HepG2 (cell line): ENCODE results near the gene MACROD2. TPM values are rescaled to one million over a fixed set of nuclear protein-coding genes. Genes with fewer than 3 reads are reported as not detected.

Source experiments
- BHLHE40 ChIP-seq: IDR thresholded peaks from 2 replicates; pipeline ENCODE4 v1.6.1; 2011; ENCODE audit warnings: low read length, improper control_type of control experiment
- CBFB ChIP-seq: sonication (generic); formaldehyde crosslinking; IDR thresholded peaks from 2 replicates; pipeline ENCODE4 v1.4.0; 2020; ENCODE audit warnings: missing genetic modification reagents
- CEBPB ChIP-seq: IDR thresholded peaks from 2 replicates; pipeline ENCODE4 v1.6.1; 2011; ENCODE audit warnings: low read depth, low read length, improper control_type of control experiment, borderline replicate concordance
- CEBPG ChIP-seq: IDR thresholded peaks from 2 replicates; pipeline ENCODE4 v1.6.1; 2016
- FOXK1 ChIP-seq: sonication (generic); formaldehyde crosslinking; IDR thresholded peaks from 2 replicates; pipeline ENCODE4 v1.4.0; 2020; ENCODE audit warnings: low read depth, missing genetic modification reagents, borderline replicate concordance
- ISL2 ChIP-seq: sonication (generic); formaldehyde crosslinking; IDR thresholded peaks from 2 replicates; pipeline ENCODE4 v1.5.0; 2020; ENCODE audit warnings: missing genetic modification reagents
- MTF2 ChIP-seq: sonication (generic); formaldehyde crosslinking; IDR thresholded peaks from 2 replicates; pipeline ENCODE4 v1.5.0; 2020; ENCODE audit warnings: missing genetic modification reagents, borderline replicate concordance
- PHF21A ChIP-seq: sonication (generic); formaldehyde crosslinking; IDR thresholded peaks from 2 replicates; pipeline ENCODE4 v1.5.0; 2020; ENCODE audit warnings: mild to moderate bottlenecking, missing genetic modification reagents
- PPARG ChIP-seq: conservative IDR thresholded peaks from 2 replicates; pipeline ENCODE4 v1.6.1; 2016; ENCODE audit warnings: missing biosample characterization, missing genetic modification reagents
- RARG ChIP-seq: sonication (generic); formaldehyde crosslinking; IDR thresholded peaks from 2 replicates; pipeline ENCODE4 v1.4.0; 2020; ENCODE audit warnings: low read depth, mild to moderate bottlenecking, missing genetic modification reagents
- RFX1 ChIP-seq: fragments of 450-650 bp; IDR thresholded peaks from 2 replicates; pipeline ENCODE4 v1.6.1; 2017
- RXRB ChIP-seq: IDR thresholded peaks from 2 replicates; pipeline ENCODE4 v1.6.1; 2016; ENCODE audit warnings: borderline replicate concordance, missing genetic modification reagents, missing compliant biosample characterization
- SKI ChIP-seq: fragments of 450-650 bp; IDR thresholded peaks from one replicate; pipeline ENCODE4 v1.6.1; 2018; ENCODE audit warnings: mild to moderate bottlenecking; ENCODE audit not compliant: partially characterized antibody
- SOX6 ChIP-seq, 2 experiments: fragments of 450-650 bp in 1 of 2; sonication (generic) in 1 of 2; formaldehyde crosslinking in 1 of 2; IDR thresholded peaks; 2 replicates each; pipeline versions ENCODE4 v1.4.0 to v1.6.1; 2017 to 2020; ENCODE audit warnings: antibody characterized with exemption in 1 of 2, mild to moderate bottlenecking in 1 of 2, missing genetic modification reagents in 1 of 2
- SP5 ChIP-seq: IDR thresholded peaks from 2 replicates; pipeline ENCODE4 v1.6.1; 2016; ENCODE audit warnings: low read depth, borderline replicate concordance
- U2AF1 ChIP-seq: fragments of 200-400 bp; formaldehyde crosslinking; optimal IDR thresholded peaks from 2 replicates; pipeline ENCODE3; 2017; ENCODE audit warnings: mild to moderate bottlenecking, low read depth, low read length
- ZNF20 ChIP-seq: sonication (generic); formaldehyde crosslinking; IDR thresholded peaks from 2 replicates; pipeline ENCODE4 v1.4.0; 2020; ENCODE audit warnings: mild to moderate bottlenecking, moderate library complexity, missing genetic modification reagents
- ZNF34 ChIP-seq: sonication (generic); formaldehyde crosslinking; IDR thresholded peaks from 2 replicates; pipeline ENCODE4 v1.4.0; 2020; ENCODE audit warnings: mild to moderate bottlenecking, missing genetic modification reagents, borderline replicate concordance
- ZNF83 ChIP-seq: sonication (generic); formaldehyde crosslinking; IDR thresholded peaks from 2 replicates; pipeline ENCODE4 v1.4.0; 2020; ENCODE audit warnings: missing genetic modification reagents, mild to moderate bottlenecking, borderline replicate concordance
- polyA plus RNA-seq, 8 experiments: library from polyadenylated mRNA; depleted of rRNA in 3 of 8; stranded (reverse) in 7 of 8; unstranded in 1 of 8; fragments of >200 nt; fragmentation: Illumina TruSeq in 4 of 8; extraction: Trizol in 4 of 8; gene quantifications; 2 replicates each; pipeline versions ENCODE4 v1.2.1 to v1.2.3, GENCODE V29; 2011 to 2016; ENCODE audit warnings: low read depth in 4 of 8, missing spikeins in 1 of 8, mixed read lengths in 1 of 8; ENCODE audit not compliant: insufficient read depth in 1 of 8
- total RNA-seq, 5 experiments: library from RNA; depleted of rRNA; stranded (reverse); fragments of >200 nt; fragmentation: Illumina TruSeq; extraction: Trizol; gene quantifications; 2 replicates each; pipeline ENCODE4 v1.2.3, GENCODE V29; 2016; ENCODE audit warnings: low read depth in 1 of 5
- TF ChIP-seq, protein P1 (sequence below): sonication (generic); formaldehyde crosslinking; IDR thresholded peaks from 2 replicates; pipeline ENCODE4 v1.4.0; 2020; ENCODE audit warnings: mild to moderate bottlenecking, missing genetic modification reagents, borderline replicate concordance
- TF ChIP-seq, protein P2 (sequence below): IDR thresholded peaks from 2 replicates; pipeline ENCODE4 v1.6.1; 2016

The MACROD2 gene
- total and polyA plus RNA-seq, 2 of the 13 experiments (the other 11 are each of a cell fraction or from before 2014, with no cell fraction given): 0.13 to 0.51 TPM

DNA sequence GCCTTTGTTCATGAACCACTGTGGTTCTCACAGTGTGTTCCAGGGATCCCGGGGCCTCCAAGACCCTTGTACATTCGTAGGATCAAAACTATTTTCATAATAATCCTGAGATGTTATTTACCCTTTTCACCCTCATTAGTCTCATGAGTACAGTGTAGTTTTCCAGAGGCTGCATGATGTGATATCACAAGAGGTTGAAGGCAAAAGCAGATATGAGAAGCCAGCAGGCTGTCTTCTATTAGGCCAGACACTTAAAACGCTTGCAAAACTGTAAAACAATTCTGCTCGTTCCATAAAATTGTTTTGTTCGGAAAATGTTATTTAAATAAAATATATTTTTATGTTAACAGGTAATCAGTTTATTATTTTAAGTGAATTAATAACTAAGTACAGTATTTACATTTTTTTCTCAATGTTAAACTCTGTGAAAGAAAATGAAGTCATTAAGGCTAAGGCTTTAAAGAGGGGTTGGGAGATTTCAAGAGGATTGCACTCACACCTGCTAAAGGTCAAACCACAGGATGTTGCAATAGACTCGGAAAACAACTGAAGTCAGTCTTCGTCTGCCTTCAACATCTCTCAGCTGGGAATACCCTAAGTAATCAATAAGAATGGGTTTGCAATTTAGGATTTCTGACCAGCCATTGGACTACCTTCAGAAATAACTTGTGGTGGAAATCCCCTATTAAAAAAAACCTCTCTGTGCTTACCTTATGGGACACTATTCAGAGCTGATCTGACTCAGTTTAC is 2103.7 kb downstream of the MACROD2 start (continued):
- TF ChIP-seq, protein P1, sequence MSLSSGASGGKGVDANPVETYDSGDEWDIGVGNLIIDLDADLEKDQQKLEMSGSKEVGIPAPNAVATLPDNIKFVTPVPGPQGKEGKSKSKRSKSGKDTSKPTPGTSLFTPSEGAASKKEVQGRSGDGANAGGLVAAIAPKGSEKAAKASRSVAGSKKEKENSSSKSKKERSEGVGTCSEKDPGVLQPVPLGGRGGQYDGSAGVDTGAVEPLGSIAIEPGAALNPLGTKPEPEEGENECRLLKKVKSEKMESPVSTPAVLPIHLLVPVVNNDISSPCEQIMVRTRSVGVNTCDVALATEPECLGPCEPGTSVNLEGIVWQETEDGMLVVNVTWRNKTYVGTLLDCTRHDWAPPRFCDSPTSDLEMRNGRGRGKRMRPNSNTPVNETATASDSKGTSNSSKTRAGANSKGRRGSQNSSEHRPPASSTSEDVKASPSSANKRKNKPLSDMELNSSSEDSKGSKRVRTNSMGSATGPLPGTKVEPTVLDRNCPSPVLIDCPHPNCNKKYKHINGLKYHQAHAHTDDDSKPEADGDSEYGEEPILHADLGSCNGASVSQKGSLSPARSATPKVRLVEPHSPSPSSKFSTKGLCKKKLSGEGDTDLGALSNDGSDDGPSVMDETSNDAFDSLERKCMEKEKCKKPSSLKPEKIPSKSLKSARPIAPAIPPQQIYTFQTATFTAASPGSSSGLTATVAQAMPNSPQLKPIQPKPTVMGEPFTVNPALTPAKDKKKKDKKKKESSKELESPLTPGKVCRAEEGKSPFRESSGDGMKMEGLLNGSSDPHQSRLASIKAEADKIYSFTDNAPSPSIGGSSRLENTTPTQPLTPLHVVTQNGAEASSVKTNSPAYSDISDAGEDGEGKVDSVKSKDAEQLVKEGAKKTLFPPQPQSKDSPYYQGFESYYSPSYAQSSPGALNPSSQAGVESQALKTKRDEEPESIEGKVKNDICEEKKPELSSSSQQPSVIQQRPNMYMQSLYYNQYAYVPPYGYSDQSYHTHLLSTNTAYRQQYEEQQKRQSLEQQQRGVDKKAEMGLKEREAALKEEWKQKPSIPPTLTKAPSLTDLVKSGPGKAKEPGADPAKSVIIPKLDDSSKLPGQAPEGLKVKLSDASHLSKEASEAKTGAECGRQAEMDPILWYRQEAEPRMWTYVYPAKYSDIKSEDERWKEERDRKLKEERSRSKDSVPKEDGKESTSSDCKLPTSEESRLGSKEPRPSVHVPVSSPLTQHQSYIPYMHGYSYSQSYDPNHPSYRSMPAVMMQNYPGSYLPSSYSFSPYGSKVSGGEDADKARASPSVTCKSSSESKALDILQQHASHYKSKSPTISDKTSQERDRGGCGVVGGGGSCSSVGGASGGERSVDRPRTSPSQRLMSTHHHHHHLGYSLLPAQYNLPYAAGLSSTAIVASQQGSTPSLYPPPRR (CRISPR knock-in tag): peak; percentile 67; the same call in 1 of the 2 replicates
- TF ChIP-seq RXRB: peak; percentile 68
- TF ChIP-seq PPARG (CRISPR knock-in tag): peak; percentile 73
- TF ChIP-seq, protein P2, sequence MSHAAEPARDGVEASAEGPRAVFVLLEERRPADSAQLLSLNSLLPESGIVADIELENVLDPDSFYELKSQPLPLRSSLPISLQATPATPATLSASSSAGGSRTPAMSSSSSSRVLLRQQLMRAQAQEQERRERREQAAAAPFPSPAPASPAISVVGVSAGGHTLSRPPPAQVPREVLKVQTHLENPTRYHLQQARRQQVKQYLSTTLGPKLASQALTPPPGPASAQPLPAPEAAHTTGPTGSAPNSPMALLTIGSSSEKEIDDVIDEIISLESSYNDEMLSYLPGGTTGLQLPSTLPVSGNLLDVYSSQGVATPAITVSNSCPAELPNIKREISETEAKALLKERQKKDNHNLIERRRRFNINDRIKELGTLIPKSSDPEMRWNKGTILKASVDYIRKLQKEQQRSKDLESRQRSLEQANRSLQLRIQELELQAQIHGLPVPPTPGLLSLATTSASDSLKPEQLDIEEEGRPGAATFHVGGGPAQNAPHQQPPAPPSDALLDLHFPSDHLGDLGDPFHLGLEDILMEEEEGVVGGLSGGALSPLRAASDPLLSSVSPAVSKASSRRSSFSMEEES (CRISPR knock-in tag): peak; percentile 27; the same call in 1 of the 2 replicates
- peak; percentile 95 for TF ChIP-seq CEBPG (CRISPR knock-in tag)
- no peak for TF ChIP-seq PHF21A (CRISPR knock-in tag)
- TF ChIP-seq ZNF20 (CRISPR knock-in tag): no peak
- TF ChIP-seq ZNF34 (CRISPR knock-in tag): no peak
- peak; percentile 79 for TF ChIP-seq ISL2 (CRISPR knock-in tag)
- TF ChIP-seq RFX1: no peak
- TF ChIP-seq SOX6 (IDR thresholded peaks at IDR 0.05): no peak
- peak; percentile 83 for TF ChIP-seq SOX6 (CRISPR knock-in tag; IDR thresholded peaks at IDR 0.05)
- TF ChIP-seq MTF2: no peak
- TF ChIP-seq ZNF83 (CRISPR knock-in tag): no peak
- 0 out of 2 replicates have a peak, but pooled peaks have one; percentile 37 for TF ChIP-seq BHLHE40
- no peak for TF ChIP-seq U2AF1
- TF ChIP-seq SP5 (CRISPR knock-in tag): peak; percentile 52; the same call in 1 of the 2 replicates
- TF ChIP-seq RARG (CRISPR knock-in tag): no peak
- TF ChIP-seq CEBPB: peak; percentile 99
- TF ChIP-seq SKI: peak; percentile 27
- peak; percentile 80; the same call in 1 of the 2 replicates for TF ChIP-seq FOXK1 (CRISPR knock-in tag)
- TF ChIP-seq CBFB (CRISPR knock-in tag): peak; percentile 100
